BLaER1 treated with 17β-estradiol and CSF1 and Interleukin-3, amounts not matched to agents 10 nM and 100 nM (cell line): ENCODE measurements around the gene PTPRS.
A peak's percentile ranks its signal among the peaks of the same experiment; 100 is the strongest.

Source experiments
- H3K27ac ChIP-seq, 11 experiments: shearing (Covaris generic); formaldehyde crosslinking; 2 replicates each; pipeline ENCODE4 v1.8.1; 2022
- H3K27me3 ChIP-seq, 11 experiments: shearing (Covaris generic); formaldehyde crosslinking; 2 replicates each; pipeline ENCODE4 v1.8.1; 2022
- H3K36me3 ChIP-seq, 11 experiments: shearing (Covaris generic); formaldehyde crosslinking; 2 replicates each; pipeline ENCODE4 v1.8.1; 2022
- H3K4me1 ChIP-seq, 10 experiments: shearing (Covaris generic); formaldehyde crosslinking; 2 replicates each; pipeline ENCODE4 v1.8.1; 2022
- H3K4me2 ChIP-seq, 11 experiments: shearing (Covaris generic); formaldehyde crosslinking; 2 replicates each; pipeline ENCODE4 v1.8.1; 2022
- H3K4me3 ChIP-seq, 10 experiments: shearing (Covaris generic); formaldehyde crosslinking; 2 replicates each; pipeline ENCODE4 v1.8.1; 2022
- H3K9ac ChIP-seq, 11 experiments: shearing (Covaris generic); formaldehyde crosslinking; 2 replicates each; pipeline ENCODE4 v1.8.1; 2022
- H3K9me3 ChIP-seq, 11 experiments: shearing (Covaris generic); formaldehyde crosslinking; replicated peaks in 1 of 11; 2 replicates each; pipeline ENCODE4 v1.8.1; 2022
- H4K20me1 ChIP-seq, 11 experiments: shearing (Covaris generic); formaldehyde crosslinking; 2 replicates each; pipeline ENCODE4 v1.8.1; 2022
- Cebpa-rat ChIP-seq, 11 experiments: shearing (Covaris generic); IDR thresholded peaks; 2 replicates each; pipeline ENCODE4 v1.8.1; 2022

Gene PTPRS

DNA sequence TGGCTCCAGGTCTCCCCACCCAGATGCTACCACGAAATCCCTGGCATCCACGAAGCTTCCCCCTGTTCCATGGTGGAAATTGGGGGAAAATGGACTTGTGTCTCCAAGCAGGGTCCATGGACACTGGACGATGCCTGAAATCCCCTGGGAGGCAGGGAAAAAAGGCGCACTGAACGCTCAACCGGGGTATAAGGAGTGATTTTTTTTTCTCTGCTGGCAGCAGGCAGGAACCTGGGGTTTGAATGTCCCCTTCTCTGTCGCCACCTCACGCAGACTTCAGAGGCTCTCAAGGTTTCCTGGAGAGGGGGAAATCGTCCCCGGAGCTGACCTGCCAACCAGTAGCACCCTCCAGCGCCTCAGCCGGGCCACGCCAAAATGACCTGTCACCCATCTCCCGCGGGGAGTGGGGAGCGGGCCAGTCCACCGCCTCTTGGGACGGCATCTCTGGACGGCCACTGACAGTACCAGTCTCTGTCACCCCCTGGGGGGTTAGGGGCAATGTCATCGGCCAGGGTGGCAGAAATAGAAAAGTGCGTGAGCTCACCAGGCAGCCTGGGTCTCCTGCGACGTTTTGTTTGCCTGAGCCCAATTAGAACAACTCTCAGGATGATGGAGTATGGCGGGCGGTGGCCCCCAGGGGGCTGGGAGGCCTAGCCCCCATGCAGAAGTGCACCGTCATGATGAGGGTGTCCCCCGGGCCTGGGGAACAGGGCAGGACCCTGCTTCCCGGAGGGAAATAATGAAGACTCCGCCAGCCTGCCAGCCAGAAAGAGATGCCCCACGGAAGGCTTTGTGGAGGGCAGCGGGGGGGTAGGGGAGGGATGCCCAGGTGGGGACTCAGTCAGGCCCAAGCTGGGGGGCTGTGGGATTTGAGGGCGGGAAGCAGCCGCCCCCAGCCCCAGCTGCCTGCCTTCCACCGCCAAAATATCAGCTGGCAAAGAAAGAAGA, 2.6 kb downstream of the PTPRS start:
- peak overlapping the region in 4 of 10 experiments; percentile 14 to 59 (median 56); a peak in 7 of 20 replicates for H3K4me3 ChIP-seq

GRCh38 chr19:5337126-5337525, 3.5 kb downstream of the PTPRS start:
- no peaks in the 10 kb centered on the region for H3K9me3 ChIP-seq
- no peak overlapping the region for H3K4me3 ChIP-seq
- no peak for TF ChIP-seq Cebpa-rat (IDR thresholded peaks at IDR 0.05)
- H3K27me3 ChIP-seq: peaks cover 87 to 92% (median 89%) of the 10 kb centered on the region in 11 experiments
- no peaks in the 10 kb centered on the region for H3K36me3 ChIP-seq
- no peak overlapping the region for H3K9ac ChIP-seq
- peaks cover 32 to 69% (median 55%) of the 10 kb centered on the region in 10 experiments for H3K4me1 ChIP-seq
- H4K20me1 ChIP-seq: peaks cover 0 to 73% (median 34%) of the 10 kb centered on the region in 11 experiments; a peak in 17 of 22 replicates
- peak overlapping the region in 1 of 11 experiments; percentile 54; a peak in 1 of 22 replicates for H3K27ac ChIP-seq
- peak overlapping the region in 5 of 11 experiments; percentile 79 to 91 (median 86); a peak in 6 of 22 replicates for H3K4me2 ChIP-seq

More for the DNA sequence above, 2.6 kb downstream of the PTPRS start:
- H3K4me2 ChIP-seq: peak overlapping the region; percentile 71 to 91 (median 80); a peak in 20 of 22 replicates
- peaks cover 90 to 100% (median 98%) of the 10 kb centered on the region in 11 experiments for H3K27me3 ChIP-seq
- peak overlapping the region in 3 of 11 experiments; percentile 27 to 56 (median 54); a peak in 3 of 22 replicates for H3K27ac ChIP-seq
- H3K9ac ChIP-seq: peak overlapping the region in 4 of 11 experiments; percentile 43 to 64 (median 54); a peak in 4 of 22 replicates
- no peak for TF ChIP-seq Cebpa-rat (IDR thresholded peaks at IDR 0.05)
- peaks cover 0 to 75% (median 34%) of the 10 kb centered on the region in 11 experiments; a peak in 17 of 22 replicates for H4K20me1 ChIP-seq
- peaks cover 32 to 69% (median 55%) of the 10 kb centered on the region in 10 experiments for H3K4me1 ChIP-seq
- H3K9me3 ChIP-seq: no peaks in the 10 kb centered on the region
- H3K36me3 ChIP-seq: no peaks in the 10 kb centered on the region

- Histone ChIP-seq H3K4me1 (peaks cover 32 to 69% (median 55%) of the 10 kb centered on the region in 10 experiments), H3K9ac (no peak overlapping the region), H3K4me2 (peak overlapping the region; percentile 9 to 91 (median 79); a peak in 21 of 22 replicates), H3K9me3 (no peaks in the 10 kb centered on the region), H3K27me3 (peaks cover 79 to 84% (median 82%) of the 10 kb centered on the region in 11 experiments), H4K20me1 (peaks cover 0 to 69% (median 34%) of the 10 kb centered on the region in 11 experiments; a peak in 17 of 22 replicates), H3K27ac (no peak overlapping the region), H3K4me3 (peak overlapping the region in 1 of 10 experiments; percentile 45; a peak in 2 of 20 replicates), H3K36me3 (no peaks in the 10 kb centered on the region)
- TF ChIP-seq Cebpa-rat (IDR thresholded peaks at IDR 0.05): no peak
Observed at GRCh38 chr19:5336195-5336965, 4.2 kb downstream of the PTPRS start.

DNA sequence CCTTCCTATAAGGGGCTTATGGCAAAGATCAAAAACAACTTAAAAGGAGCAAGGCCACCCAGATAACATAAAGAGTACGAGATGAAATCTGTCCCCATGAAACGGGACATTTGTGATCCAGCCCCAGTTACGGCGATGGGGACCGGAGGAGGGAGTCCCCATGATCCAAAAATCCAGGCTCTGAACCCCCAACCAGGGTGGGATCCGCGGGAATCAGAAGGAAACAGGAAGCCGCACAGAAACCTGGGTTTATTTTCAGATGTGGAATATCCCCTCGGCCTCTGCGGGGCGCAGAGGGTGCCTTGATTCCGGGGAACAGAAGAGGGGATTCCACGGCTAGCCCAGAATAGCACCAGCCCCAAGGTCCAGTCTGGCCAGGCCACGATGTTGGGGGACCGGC, 5.0 kb downstream of the PTPRS start:
- H3K9ac ChIP-seq: peak overlapping the region in 5 of 11 experiments; percentile 11 to 47 (median 17); a peak in 3 of 22 replicates
- no peaks in the 10 kb centered on the region for H3K9me3 ChIP-seq
- H3K4me2 ChIP-seq: peak overlapping the region; percentile 61 to 88 (median 73)
- H4K20me1 ChIP-seq: peaks cover 0 to 61% (median 34%) of the 10 kb centered on the region in 11 experiments; a peak in 17 of 22 replicates
- H3K4me1 ChIP-seq: peaks cover 32 to 65% (median 54%) of the 10 kb centered on the region in 10 experiments
- H3K27ac ChIP-seq: no peak overlapping the region
- H3K36me3 ChIP-seq: no peaks in the 10 kb centered on the region
- peaks cover 72 to 76% (median 74%) of the 10 kb centered on the region in 11 experiments for H3K27me3 ChIP-seq
- TF ChIP-seq Cebpa-rat (IDR thresholded peaks at IDR 0.05): no peak
- peak overlapping the region in 3 of 10 experiments; percentile 14 to 45 (median 44); a peak in 5 of 20 replicates for H3K4me3 ChIP-seq

DNA sequence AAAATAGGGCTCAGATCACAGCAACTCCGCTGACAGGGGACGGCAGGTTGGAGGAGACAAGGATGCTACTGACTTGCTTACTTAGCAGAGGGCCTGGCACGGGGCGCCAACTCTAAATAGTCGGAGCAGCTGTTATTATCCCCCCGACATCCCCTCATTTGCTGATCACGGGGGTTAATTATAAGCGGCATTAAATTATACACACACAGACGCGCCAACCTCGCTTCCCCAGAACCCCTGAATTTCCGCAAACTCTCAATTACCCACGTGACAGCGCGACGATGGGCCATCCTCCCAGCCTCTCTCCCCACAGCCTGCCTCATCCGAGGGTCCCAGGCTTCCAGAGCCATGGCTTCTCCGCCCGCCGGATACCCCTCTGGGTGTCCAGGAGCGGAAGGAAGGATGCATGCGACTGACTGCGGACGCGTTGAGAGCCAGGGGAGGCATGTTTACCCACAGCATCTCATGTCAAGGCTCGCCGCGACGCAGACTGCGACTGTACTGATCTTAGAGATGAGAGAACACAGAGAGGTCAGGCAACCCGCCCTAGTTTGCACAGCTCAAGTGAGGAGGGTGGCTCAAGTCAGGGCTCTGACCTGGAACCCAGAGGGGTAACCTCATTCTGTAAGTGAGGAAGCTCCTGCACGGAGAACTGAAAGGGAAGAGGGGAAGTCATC, 5.7 kb downstream of the PTPRS start:
- peaks cover 0 to 54% (median 32%) of the 10 kb centered on the region in 11 experiments; a peak in 17 of 22 replicates for H4K20me1 ChIP-seq
- peaks cover 65 to 70% (median 68%) of the 10 kb centered on the region in 11 experiments for H3K27me3 ChIP-seq
- peaks cover 31 to 59% (median 49%) of the 10 kb centered on the region in 10 experiments for H3K4me1 ChIP-seq
- TF ChIP-seq Cebpa-rat (IDR thresholded peaks at IDR 0.05): no peak
- H3K36me3 ChIP-seq: no peaks in the 10 kb centered on the region
- peak overlapping the region in 3 of 10 experiments; percentile 14 to 45 (median 44); a peak in 3 of 20 replicates for H3K4me3 ChIP-seq
- no peak overlapping the region for H3K27ac ChIP-seq
- 0 out of 22 replicates have a peak overlapping the region, but pooled peaks of 3 of the 11 experiments have one; percentile 16 to 40 (median 17) for H3K9ac ChIP-seq
- peak overlapping the region in 10 of 11 experiments; percentile 62 to 88 (median 74); a peak in 19 of 22 replicates for H3K4me2 ChIP-seq
- no peaks in the 10 kb centered on the region for H3K9me3 ChIP-seq

DNA sequence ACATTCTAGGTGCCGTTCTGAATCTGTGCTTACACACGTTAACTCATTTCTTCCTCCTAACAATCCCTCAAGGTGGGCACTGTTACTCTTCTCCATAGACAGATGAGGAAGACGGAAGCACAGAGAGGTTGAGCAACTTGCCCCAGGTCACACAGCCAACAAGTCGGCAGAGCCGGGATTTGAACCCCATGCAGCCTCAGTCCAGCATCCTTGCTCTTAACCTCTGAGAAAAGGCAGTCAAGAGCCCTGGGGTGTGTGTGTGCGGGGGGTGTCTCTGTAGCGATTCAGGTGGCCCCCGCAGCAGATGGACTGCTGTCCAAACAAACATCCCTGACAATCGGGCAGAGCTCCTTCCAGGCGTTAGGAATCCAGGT, 6.3 kb downstream of the PTPRS start:
- H3K36me3 ChIP-seq: no peaks in the 10 kb centered on the region
- H3K4me1 ChIP-seq: peaks cover 25 to 53% (median 43%) of the 10 kb centered on the region in 10 experiments
- H3K9me3 ChIP-seq: no peaks in the 10 kb centered on the region
- no peak overlapping the region for H3K27ac ChIP-seq
- peaks cover 59 to 64% (median 62%) of the 10 kb centered on the region in 11 experiments for H3K27me3 ChIP-seq
- H3K9ac ChIP-seq: no peak overlapping the region
- no peak overlapping the region for H3K4me3 ChIP-seq
- H4K20me1 ChIP-seq: peaks cover 0 to 48% (median 29%) of the 10 kb centered on the region in 11 experiments; a peak in 17 of 22 replicates
- TF ChIP-seq Cebpa-rat (IDR thresholded peaks at IDR 0.05): no peak
- peak overlapping the region in 5 of 11 experiments; percentile 73 to 88 (median 84); a peak in 7 of 22 replicates for H3K4me2 ChIP-seq

DNA sequence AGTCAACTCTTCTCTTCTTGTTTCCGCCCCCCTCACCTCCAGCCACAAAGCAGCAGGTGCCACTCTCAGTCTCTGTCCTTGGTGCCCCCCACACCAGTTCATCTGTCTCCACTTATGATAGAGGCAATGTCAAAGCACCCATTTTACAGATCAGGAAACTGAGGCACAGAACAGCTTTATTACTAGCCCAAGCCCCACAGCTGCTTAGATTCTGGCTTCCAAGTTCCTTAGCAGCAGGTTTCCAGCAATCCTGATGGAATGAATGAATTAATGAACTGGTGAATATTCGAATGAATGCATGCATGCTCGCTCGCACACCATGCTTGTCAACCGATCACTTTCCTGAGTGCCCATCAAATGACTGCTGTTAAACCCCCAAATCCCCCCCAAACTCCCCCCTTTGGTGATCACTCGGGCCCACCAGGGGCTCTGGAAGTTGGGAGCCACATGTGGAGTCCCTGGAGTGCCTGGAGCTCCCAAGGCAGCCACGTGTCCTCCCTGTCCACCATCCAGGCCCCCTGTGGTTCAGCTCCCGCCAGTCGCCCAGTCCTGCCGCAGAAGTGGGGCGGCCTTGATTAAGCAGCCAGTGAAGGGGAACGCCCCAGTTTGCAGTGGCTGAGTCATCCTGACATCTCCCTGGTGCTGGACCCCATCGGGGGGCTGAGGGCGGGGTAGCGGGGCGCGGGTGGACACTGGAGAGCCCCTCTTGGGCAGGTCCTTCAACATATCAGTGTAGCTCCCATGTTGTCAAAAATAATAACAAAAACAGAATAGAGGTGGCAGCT, 6.8 kb downstream of the PTPRS start:
- Histone ChIP-seq H3K4me3 (no peak overlapping the region), H4K20me1 (peaks cover 0 to 43% (median 24%) of the 10 kb centered on the region in 11 experiments; a peak in 17 of 22 replicates), H3K4me2 (no peak overlapping the region), H3K27ac (no peak overlapping the region), H3K27me3 (peaks cover 53 to 58% (median 56%) of the 10 kb centered on the region in 11 experiments), H3K4me1 (peaks cover 19 to 47% (median 37%) of the 10 kb centered on the region in 10 experiments; a peak in 19 of 20 replicates), H3K9ac (no peak overlapping the region), H3K36me3 (no peaks in the 10 kb centered on the region), H3K9me3 (no peaks in the 10 kb centered on the region)
- no peak for TF ChIP-seq Cebpa-rat (IDR thresholded peaks at IDR 0.05)
